NCI-H1436 treated with DMSO at 0.1 percent for 48 hours (cell line): ENCODE data around the gene PLCG1.
"Not testable (repeated sequence)": the region's sequence is repeated elsewhere in the genome, so short reads cannot be mapped to it uniquely, and the experiment has no call there.

ENCODE experiments used
- DNase-seq: peaks from one replicate; lab custom pipeline; 2025; lab: John Stamatoyannopoulos, UW

PLCG1 gene

GRCh38 chr20:41124451-41125094 lies 12.8 kb upstream of the PLCG1 start:
- DNase-seq: no peak

- no peak for DNase-seq
These were observed 11.5 kb upstream of the PLCG1 start for GRCh38 chr20:41125530-41126457.

GRCh38 chr20:41126719-41127118 lies 10.6 kb upstream of the PLCG1 start:
- no peak for DNase-seq

- not testable (repeated sequence) for DNase-seq
These were observed 9.0 kb upstream of the PLCG1 start for GRCh38 chr20:41128317-41128716.

GRCh38 chr20:41131594-41132387 lies 5.6 kb upstream of the PLCG1 start:
- DNase-seq: no peak

GRCh38 chr20:41132388-41132775 lies 5.0 kb upstream of the PLCG1 start:
- DNase-seq: not testable (repeated sequence)

GRCh38 chr20:41133709-41134361 lies 3.5 kb upstream of the PLCG1 start:
- no peak for DNase-seq

- DNase-seq: no peak
These were observed 2.8 kb upstream of the PLCG1 start for GRCh38 chr20:41134362-41135186.

- no peak for DNase-seq
These were observed 2.0 kb upstream of the PLCG1 start for GRCh38 chr20:41135187-41135887.

GRCh38 chr20:41135888-41136679 lies 1.3 kb upstream of the PLCG1 start:
- no peak for DNase-seq

GRCh38 chr20:41137614-41138474 lies 501 bp downstream of the PLCG1 start:
- DNase-seq: no peak

GRCh38 chr20:41138475-41139226 lies 1.3 kb downstream of the PLCG1 start:
- no peak for DNase-seq

- no peak for DNase-seq
These were observed 2.1 kb downstream of the PLCG1 start for GRCh38 chr20:41139227-41140093.

GRCh38 chr20:41140226-41141133 lies 3.1 kb downstream of the PLCG1 start:
- DNase-seq: no peak

- no peak for DNase-seq
These were observed 3.9 kb downstream of the PLCG1 start for GRCh38 chr20:41141153-41141815.
